Gastrocnemius medialis (tissue), 4 donors: ENCODE measurements around the gene TSHZ3. TPM values are rescaled to one million over a fixed set of nuclear protein-coding genes. Genes with fewer than 3 reads are reported as not detected.

ENCODE experiments used
- ATAC-seq, 2 donors: fragments of 150-250 bp; one replicate each; pipeline ENCODE4 v1.9.1; 2016
- DNase-seq, 2 donors: peaks; one replicate each; pipeline ENCODE4 v3.0.0-alpha.2; 2019
- H3K27ac ChIP-seq, 4 donors: fragments of 200-600 bp; sonication (generic); 1 replicate in 1 of 4; 2 replicates in 3 of 4; pipeline ENCODE4 v1.5.1; 2016 to 2018; ENCODE audit warnings: mild to moderate bottlenecking in 2 of 4, moderate library complexity in 1 of 4
- H3K27me3 ChIP-seq, 3 donors: fragments of 200-600 bp; sonication (generic) in 2 of 3; 1 replicate in 1 of 3; 2 replicates in 2 of 3; pipeline versions ENCODE4 v1.5.1 to v1.6.0; 2016 to 2019; ENCODE audit warnings: mild to moderate bottlenecking in 1 of 3, moderate library complexity in 1 of 3
- H3K36me3 ChIP-seq, 2 donors: fragments of 200-600 bp; sonication (generic) in 1 of 2; one replicate each; pipeline ENCODE4 v1.5.1; 2017 to 2018
- H3K4me1 ChIP-seq, 2 donors: fragments of 200-600 bp; sonication (generic) in 1 of 2; one replicate each; pipeline ENCODE4 v1.5.1; 2016 to 2017; ENCODE audit warnings: mild to moderate bottlenecking in 2 of 2
- H3K4me3 ChIP-seq, 4 donors: fragments of 200-600 bp; sonication (generic) in 3 of 4; 1 replicate in 1 of 4; 2 replicates in 3 of 4; pipeline ENCODE4 v1.5.1; 2016 to 2019; ENCODE audit warnings: mild to moderate bottlenecking in 2 of 4
- H3K9me3 ChIP-seq, 3 donors: fragments of 200-600 bp; sonication (generic) in 2 of 3; 1 replicate in 1 of 3; 2 replicates in 2 of 3; pipeline ENCODE4 v1.5.1; 2016 to 2019
- POLR2A ChIP-seq, 2 donors: fragments of 450-650 bp; IDR thresholded peaks; one replicate each; pipeline ENCODE4 v1.6.1; 2017; ENCODE audit warnings: antibody characterized with exemption in 2 of 2, mild to moderate bottlenecking in 2 of 2, moderate library complexity in 2 of 2
- in situ Hi-C, 4 donors: fragments of 200-750 bp; cut with MboI; loops; one replicate each; pipeline versions ENCODE4 v1.15.0 to v1.8.0; 2017; ENCODE audit warnings: low sequenced_read_pairs in 4 of 4
- intact Hi-C: fragments of 100-400 bp; cut with DNase I; formaldehyde crosslinking; loops from one replicate; pipeline ENCODE4 v1.15.1; 2023; ENCODE audit warnings: low total_unique reads
- total RNA-seq, 4 donors: library from RNA; depleted of rRNA; stranded (reverse); fragments of >200 nt; gene quantifications; one replicate each; pipeline versions ENCODE4 v1.1.0 to v1.2.3, GENCODE V29; 2016
- TF ChIP-seq, protein P1 (sequence below), 5 experiments: fragments of 450-650 bp in 3 of 5; fragments of 200-600 bp in 2 of 5; sonication (generic) in 2 of 5; IDR thresholded peaks in 4 of 5; conservative IDR thresholded peaks in 1 of 5; 1 replicate in 4 of 5; 2 replicates in 1 of 5; pipeline ENCODE4 v1.5.1; 2016 to 2019; ENCODE audit warnings: antibody characterized with exemption in 5 of 5, mild to moderate bottlenecking in 3 of 5, moderate library complexity in 3 of 5

Gene TSHZ3
- total RNA-seq, 4 donors from 2014 or later: 1.6 to 2.3 (median 1.9) TPM

DNA sequence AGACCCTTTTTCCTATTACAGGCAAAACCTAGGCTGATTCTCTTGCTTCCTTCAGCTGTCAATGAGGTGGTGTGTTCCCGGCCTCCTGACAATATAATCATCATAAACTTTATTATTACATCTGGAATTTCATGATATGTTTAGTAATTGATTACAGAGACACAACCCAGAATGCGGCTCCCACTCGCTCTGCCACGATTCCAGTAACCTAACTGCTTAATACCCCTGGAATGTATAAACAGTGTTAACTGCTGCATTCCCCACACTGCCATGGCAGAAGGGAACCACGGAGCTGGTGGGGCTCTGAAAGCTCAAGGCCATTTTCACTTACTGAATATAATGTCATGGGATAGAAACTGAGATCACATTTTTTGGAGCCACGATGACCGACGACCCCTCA is 17.1 kb downstream of the TSHZ3 start:
- Histone ChIP-seq H3K4me1 (no peaks in the 10 kb centered on the region), H3K27me3 (peaks cover 0 to 1% (median 0%) of the 10 kb centered on the region in 3 donors), H3K9me3 (no peaks in the 10 kb centered on the region), H3K27ac (no peak overlapping the region), H3K36me3 (no peaks in the 10 kb centered on the region), H3K4me3 (no peak overlapping the region)
- intact Hi-C loops: no loop called here
- no peak for DNase-seq
- ATAC-seq: no peak
- TF ChIP-seq, protein P1, sequence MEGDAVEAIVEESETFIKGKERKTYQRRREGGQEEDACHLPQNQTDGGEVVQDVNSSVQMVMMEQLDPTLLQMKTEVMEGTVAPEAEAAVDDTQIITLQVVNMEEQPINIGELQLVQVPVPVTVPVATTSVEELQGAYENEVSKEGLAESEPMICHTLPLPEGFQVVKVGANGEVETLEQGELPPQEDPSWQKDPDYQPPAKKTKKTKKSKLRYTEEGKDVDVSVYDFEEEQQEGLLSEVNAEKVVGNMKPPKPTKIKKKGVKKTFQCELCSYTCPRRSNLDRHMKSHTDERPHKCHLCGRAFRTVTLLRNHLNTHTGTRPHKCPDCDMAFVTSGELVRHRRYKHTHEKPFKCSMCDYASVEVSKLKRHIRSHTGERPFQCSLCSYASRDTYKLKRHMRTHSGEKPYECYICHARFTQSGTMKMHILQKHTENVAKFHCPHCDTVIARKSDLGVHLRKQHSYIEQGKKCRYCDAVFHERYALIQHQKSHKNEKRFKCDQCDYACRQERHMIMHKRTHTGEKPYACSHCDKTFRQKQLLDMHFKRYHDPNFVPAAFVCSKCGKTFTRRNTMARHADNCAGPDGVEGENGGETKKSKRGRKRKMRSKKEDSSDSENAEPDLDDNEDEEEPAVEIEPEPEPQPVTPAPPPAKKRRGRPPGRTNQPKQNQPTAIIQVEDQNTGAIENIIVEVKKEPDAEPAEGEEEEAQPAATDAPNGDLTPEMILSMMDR (IDR thresholded peaks at IDR 0.05 in 4 of 5, conservative IDR thresholded peaks at IDR 0.05 in 1 of 5): no peak
- TF ChIP-seq POLR2A (IDR thresholded peaks at IDR 0.05): no peak
- in situ Hi-C loops: no loop called here

DNA sequence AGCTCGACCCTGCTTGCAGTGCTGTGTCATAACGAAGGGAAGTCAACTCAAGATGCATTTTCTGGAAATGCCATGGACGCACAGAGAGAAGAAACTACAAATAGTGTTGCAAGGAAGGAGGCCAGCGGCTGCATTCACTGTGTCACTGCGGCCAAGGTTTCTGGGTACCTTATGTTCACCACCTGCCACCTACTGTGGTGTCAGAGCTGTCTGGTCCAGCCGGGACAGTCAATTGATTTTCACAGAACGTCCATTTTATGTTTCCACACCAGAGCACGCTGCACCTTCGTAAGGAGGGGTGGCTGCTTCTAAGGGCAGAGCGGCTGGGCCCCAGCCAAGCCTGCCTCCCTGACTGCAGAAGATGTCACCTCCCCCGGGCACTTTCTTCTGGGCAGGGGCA is 17.7 kb downstream of the TSHZ3 start:
- no peak for ATAC-seq
- intact Hi-C loops (no loop called here), in situ Hi-C loops (no loop called here)
- Histone ChIP-seq H3K27me3 (peaks cover 0 to 2% (median 0%) of the 10 kb centered on the region in 3 donors), H3K4me1 (no peaks in the 10 kb centered on the region), H3K4me3 (no peak overlapping the region), H3K27ac (no peak overlapping the region), H3K9me3 (no peaks in the 10 kb centered on the region), H3K36me3 (no peaks in the 10 kb centered on the region)
- no peak for DNase-seq
- TF ChIP-seq, protein P1 (IDR thresholded peaks at IDR 0.05 in 4 of 5, conservative IDR thresholded peaks at IDR 0.05 in 1 of 5): no peak
- TF ChIP-seq POLR2A (IDR thresholded peaks at IDR 0.05): no peak

DNA sequence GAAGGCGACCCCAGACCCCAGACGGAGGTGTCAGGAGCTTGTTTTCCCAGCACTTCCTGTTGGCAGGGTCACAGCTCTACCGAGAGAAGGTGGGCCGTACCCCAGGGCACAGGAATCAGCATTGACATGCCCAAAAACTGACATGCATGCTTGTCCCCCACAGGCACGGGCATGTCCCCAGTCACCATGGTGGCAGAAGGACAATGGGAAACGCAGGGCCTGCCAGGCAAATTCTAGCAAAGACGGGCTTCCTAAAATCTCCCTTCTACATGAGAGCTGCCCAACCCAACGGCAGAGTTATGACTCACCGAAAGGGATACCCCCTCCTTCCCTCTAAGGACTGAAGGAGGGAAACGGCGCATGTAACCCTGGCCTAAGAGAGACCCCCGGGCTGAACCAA is 18.5 kb downstream of the TSHZ3 start:
- H3K27ac ChIP-seq: no peak overlapping the region
- no peak for DNase-seq
- intact Hi-C loops: no loop called here

DNA sequence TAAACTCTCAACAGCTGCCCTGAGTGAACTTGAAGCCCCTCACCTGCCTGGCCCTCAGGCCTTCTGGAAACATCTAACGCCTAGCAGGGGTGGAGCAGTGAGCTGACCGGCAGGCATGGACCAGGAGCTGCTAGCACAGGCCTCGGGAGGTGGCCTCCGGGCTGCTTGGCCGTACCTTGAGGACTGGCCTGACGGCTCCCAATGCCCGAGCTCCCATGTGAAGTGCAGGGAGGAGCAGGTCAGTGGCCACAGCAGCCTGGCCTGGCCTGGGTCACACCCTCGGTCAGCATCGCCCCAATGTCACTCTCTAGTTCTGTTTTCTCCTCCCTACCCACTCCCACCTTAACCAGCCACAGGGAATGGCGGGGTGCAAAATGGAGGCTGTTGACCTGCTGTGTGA is 19.0 kb downstream of the TSHZ3 start:
- H3K9me3 ChIP-seq: no peaks in the 10 kb centered on the region
- intact Hi-C loops (no loop called here), in situ Hi-C loops (no loop called here)
- H3K4me1 ChIP-seq: no peaks in the 10 kb centered on the region
- no peaks in the 10 kb centered on the region for H3K36me3 ChIP-seq
- TF ChIP-seq POLR2A (IDR thresholded peaks at IDR 0.05): no peak
- TF ChIP-seq, protein P1 (IDR thresholded peaks at IDR 0.05 in 4 of 5, conservative IDR thresholded peaks at IDR 0.05 in 1 of 5): no peak
- no peak overlapping the region for H3K4me3 ChIP-seq
- no peak overlapping the region for H3K27ac ChIP-seq
- ATAC-seq (no peak), DNase-seq (no peak)
- H3K27me3 ChIP-seq: peaks cover 0 to 2% (median 0%) of the 10 kb centered on the region in 3 donors

More for the DNA sequence above, 18.5 kb downstream of the TSHZ3 start:
- Histone ChIP-seq H3K36me3 (no peaks in the 10 kb centered on the region), H3K4me3 (no peak overlapping the region), H3K27me3 (peaks cover 0 to 2% (median 0%) of the 10 kb centered on the region in 3 donors), H3K9me3 (no peaks in the 10 kb centered on the region), H3K4me1 (no peaks in the 10 kb centered on the region)
- ATAC-seq: no peak
- in situ Hi-C loops: no loop called here
- TF ChIP-seq POLR2A (IDR thresholded peaks at IDR 0.05): no peak
- TF ChIP-seq, protein P1 (IDR thresholded peaks at IDR 0.05 in 4 of 5, conservative IDR thresholded peaks at IDR 0.05 in 1 of 5): no peak

GRCh38 chr19:31329819-31330218 is 19.4 kb downstream of the TSHZ3 start:
- DNase-seq (no peak), ATAC-seq (no peak)
- no peaks in the 10 kb centered on the region for H3K36me3 ChIP-seq
- H3K4me3 ChIP-seq: no peak overlapping the region
- no peaks in the 10 kb centered on the region for H3K4me1 ChIP-seq
- intact Hi-C loops (no loop called here), in situ Hi-C loops (no loop called here)
- H3K27ac ChIP-seq: no peak overlapping the region
- H3K27me3 ChIP-seq: peaks cover 0 to 2% (median 0%) of the 10 kb centered on the region in 3 donors
- H3K9me3 ChIP-seq: no peaks in the 10 kb centered on the region
- TF ChIP-seq POLR2A (IDR thresholded peaks at IDR 0.05): no peak
- TF ChIP-seq, protein P1 (IDR thresholded peaks at IDR 0.05 in 4 of 5, conservative IDR thresholded peaks at IDR 0.05 in 1 of 5): no peak
